ENCODE measurements around the gene GNS. TPM values are rescaled to one million over a fixed set of nuclear protein-coding genes. Genes with fewer than 3 reads are reported as not detected.

Gene GNS
- polyA plus RNA-seq, 1 donor from 2014 or later: 39.0 TPM

DNA sequence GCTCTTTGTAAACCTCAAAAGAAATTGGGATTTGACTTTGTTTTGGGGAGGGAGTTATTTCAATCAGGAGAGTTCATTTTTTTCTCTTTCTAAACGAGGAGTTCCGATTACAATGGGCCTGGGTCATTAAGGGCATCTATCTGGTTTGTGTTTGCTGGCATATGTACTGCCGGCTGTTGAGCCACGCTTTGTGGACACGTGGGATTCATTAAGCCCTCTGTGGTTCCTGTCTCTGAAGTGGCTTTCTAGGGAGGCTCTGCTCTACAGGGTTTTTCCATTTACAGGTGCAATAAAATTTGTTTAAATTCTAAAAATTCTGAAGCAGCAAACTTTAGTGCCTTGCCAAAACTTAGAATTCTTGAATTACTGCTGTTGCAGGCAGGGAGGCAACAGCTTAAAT is 57.9 kb downstream of the GNS start:
- Histone ChIP-seq H3K4me3 (ENCODE audit: low read length) (no peak overlapping the region), H3K79me2 (replicated peaks; ENCODE audit: insufficient read depth, low read length) (no peaks in the 10 kb centered on the region), H3K9me2 (ENCODE audit: insufficient read depth, low read length) (no peaks in the 10 kb centered on the region), H3K27me3 (ENCODE audit: insufficient read depth, low read depth, low read length) (no peaks in the 10 kb centered on the region), H2AFZ (ENCODE audit: low read depth, low read length) (no peak overlapping the region), H3K9me3 (ENCODE audit: low read length) (no peaks in the 10 kb centered on the region), H3K36me3 (ENCODE audit: insufficient read depth, low read length) (no peaks in the 10 kb centered on the region), H3K9ac (ENCODE audit: low read length) (no peak overlapping the region), H3F3A (ENCODE audit: insufficient read depth, low read length, poor library complexity, severe bottlenecking) (no peaks in the 10 kb centered on the region), H3K4me2 (ENCODE audit: low read length) (no peak overlapping the region), H3K27ac (ENCODE audit: low read length) (no peak overlapping the region), H4K20me1 (ENCODE audit: insufficient read depth) (no peaks in the 10 kb centered on the region)
- TF ChIP-seq TAF1 (IDR thresholded peaks at IDR 0.05; ENCODE audit: low read depth) (no peak), POLR2AphosphoS5 (IDR thresholded peaks at IDR 0.05) (no peak)

- Histone ChIP-seq H3K9me3 (ENCODE audit: low read length) (no peaks in the 10 kb centered on the region), H3K4me2 (ENCODE audit: low read length) (no peak overlapping the region), H3K9ac (ENCODE audit: low read length) (no peak overlapping the region), H3K4me3 (ENCODE audit: low read length) (no peak overlapping the region), H3K27ac (ENCODE audit: low read length) (no peak overlapping the region), H3K27me3 (ENCODE audit: insufficient read depth, low read depth, low read length) (no peaks in the 10 kb centered on the region), H3F3A (ENCODE audit: insufficient read depth, low read length, poor library complexity, severe bottlenecking) (no peaks in the 10 kb centered on the region), H2AFZ (ENCODE audit: low read depth, low read length) (no peak overlapping the region), H4K20me1 (ENCODE audit: insufficient read depth) (no peaks in the 10 kb centered on the region), H3K79me2 (replicated peaks; ENCODE audit: insufficient read depth, low read length) (no peaks in the 10 kb centered on the region), H3K36me3 (ENCODE audit: insufficient read depth, low read length) (no peaks in the 10 kb centered on the region), H3K9me2 (ENCODE audit: insufficient read depth, low read length) (no peaks in the 10 kb centered on the region)
- TF ChIP-seq RAD21 (conservative IDR thresholded peaks at IDR 0.05): no peak
- no peak for TF ChIP-seq CTCF (IDR thresholded peaks at IDR 0.05; ENCODE audit: poor library complexity, severe bottlenecking)
- TF ChIP-seq, protein P1, sequence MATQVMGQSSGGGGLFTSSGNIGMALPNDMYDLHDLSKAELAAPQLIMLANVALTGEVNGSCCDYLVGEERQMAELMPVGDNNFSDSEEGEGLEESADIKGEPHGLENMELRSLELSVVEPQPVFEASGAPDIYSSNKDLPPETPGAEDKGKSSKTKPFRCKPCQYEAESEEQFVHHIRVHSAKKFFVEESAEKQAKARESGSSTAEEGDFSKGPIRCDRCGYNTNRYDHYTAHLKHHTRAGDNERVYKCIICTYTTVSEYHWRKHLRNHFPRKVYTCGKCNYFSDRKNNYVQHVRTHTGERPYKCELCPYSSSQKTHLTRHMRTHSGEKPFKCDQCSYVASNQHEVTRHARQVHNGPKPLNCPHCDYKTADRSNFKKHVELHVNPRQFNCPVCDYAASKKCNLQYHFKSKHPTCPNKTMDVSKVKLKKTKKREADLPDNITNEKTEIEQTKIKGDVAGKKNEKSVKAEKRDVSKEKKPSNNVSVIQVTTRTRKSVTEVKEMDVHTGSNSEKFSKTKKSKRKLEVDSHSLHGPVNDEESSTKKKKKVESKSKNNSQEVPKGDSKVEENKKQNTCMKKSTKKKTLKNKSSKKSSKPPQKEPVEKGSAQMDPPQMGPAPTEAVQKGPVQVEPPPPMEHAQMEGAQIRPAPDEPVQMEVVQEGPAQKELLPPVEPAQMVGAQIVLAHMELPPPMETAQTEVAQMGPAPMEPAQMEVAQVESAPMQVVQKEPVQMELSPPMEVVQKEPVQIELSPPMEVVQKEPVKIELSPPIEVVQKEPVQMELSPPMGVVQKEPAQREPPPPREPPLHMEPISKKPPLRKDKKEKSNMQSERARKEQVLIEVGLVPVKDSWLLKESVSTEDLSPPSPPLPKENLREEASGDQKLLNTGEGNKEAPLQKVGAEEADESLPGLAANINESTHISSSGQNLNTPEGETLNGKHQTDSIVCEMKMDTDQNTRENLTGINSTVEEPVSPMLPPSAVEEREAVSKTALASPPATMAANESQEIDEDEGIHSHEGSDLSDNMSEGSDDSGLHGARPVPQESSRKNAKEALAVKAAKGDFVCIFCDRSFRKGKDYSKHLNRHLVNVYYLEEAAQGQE (IDR thresholded peaks at IDR 0.05; ENCODE audit: borderline replicate concordance): no peak
- TF ChIP-seq SMC3 (conservative IDR thresholded peaks at IDR 0.05; ENCODE audit: poor library complexity): no peak
- no peak for TF ChIP-seq EP300 (conservative IDR thresholded peaks at IDR 0.05; ENCODE audit: poor library complexity, severe bottlenecking)
- no peak for TF ChIP-seq EZH2 (IDR thresholded peaks at IDR 0.05; ENCODE audit: borderline replicate concordance, insufficient read depth, low read length, poor library complexity, severe bottlenecking)
Measured at GRCh38 chr12:64700532-64700931, 58.7 kb downstream of the GNS start.

DNA sequence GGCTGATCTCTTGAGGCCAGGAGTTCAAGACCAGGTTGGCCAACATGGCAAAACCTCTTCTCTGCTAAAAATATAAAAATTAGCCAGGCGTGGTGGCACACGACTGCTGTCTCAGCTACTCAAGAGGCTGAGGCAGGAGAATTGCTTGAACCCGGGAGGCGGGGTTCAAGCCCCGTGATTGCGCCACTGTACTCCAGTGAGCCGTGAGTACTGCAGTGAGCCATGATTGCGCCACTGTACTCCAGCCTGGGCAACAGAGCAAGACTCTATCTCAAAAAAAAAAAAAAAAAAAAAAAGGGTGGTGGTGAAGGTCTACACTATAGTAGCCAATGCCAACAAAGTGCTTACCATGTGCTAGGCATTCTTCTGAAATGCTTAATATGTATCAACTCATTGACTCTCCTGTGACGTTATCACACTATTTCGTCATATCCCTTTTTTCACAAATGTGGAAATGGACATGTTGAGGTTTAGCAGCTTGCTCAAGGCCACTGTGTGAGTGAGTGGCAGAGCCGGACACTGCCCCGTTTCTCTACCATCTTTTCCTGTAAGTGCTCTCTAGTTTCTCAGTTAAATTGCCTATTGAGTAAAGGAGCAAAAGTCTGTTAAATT is 59.6 kb downstream of the GNS start:
- Histone ChIP-seq H3K79me2 (replicated peaks; ENCODE audit: insufficient read depth, low read length) (no peaks in the 10 kb centered on the region), H3K27ac (ENCODE audit: low read length) (no peak overlapping the region), H3K4me3 (ENCODE audit: low read length) (no peak overlapping the region), H3K4me2 (ENCODE audit: low read length) (no peak overlapping the region), H3K27me3 (ENCODE audit: insufficient read depth, low read depth, low read length) (no peaks in the 10 kb centered on the region), H3K9me3 (ENCODE audit: low read length) (no peaks in the 10 kb centered on the region), H3K36me3 (ENCODE audit: insufficient read depth, low read length) (no peaks in the 10 kb centered on the region), H3K9me2 (ENCODE audit: insufficient read depth, low read length) (no peaks in the 10 kb centered on the region), H3F3A (ENCODE audit: insufficient read depth, low read length, poor library complexity, severe bottlenecking) (no peaks in the 10 kb centered on the region), H3K9ac (ENCODE audit: low read length) (no peak overlapping the region), H4K20me1 (ENCODE audit: insufficient read depth) (no peaks in the 10 kb centered on the region), H2AFZ (ENCODE audit: low read depth, low read length) (no peak overlapping the region)
- TF ChIP-seq CTCF (IDR thresholded peaks at IDR 0.05; ENCODE audit: poor library complexity, severe bottlenecking): no peak
- no peak for TF ChIP-seq MXI1 (conservative IDR thresholded peaks at IDR 0.05; ENCODE audit: poor library complexity, severe bottlenecking)
- no peak for TF ChIP-seq RAD21 (conservative IDR thresholded peaks at IDR 0.05)
- TF ChIP-seq POLR2AphosphoS5 (IDR thresholded peaks at IDR 0.05): no peak
- TF ChIP-seq TAF1 (IDR thresholded peaks at IDR 0.05; ENCODE audit: low read depth): no peak
- TF ChIP-seq EZH2 (IDR thresholded peaks at IDR 0.05; ENCODE audit: borderline replicate concordance, insufficient read depth, low read length, poor library complexity, severe bottlenecking): no peak
- TF ChIP-seq, protein P1 (IDR thresholded peaks at IDR 0.05; ENCODE audit: borderline replicate concordance): no peak
- TF ChIP-seq EP300 (conservative IDR thresholded peaks at IDR 0.05; ENCODE audit: poor library complexity, severe bottlenecking): no peak
- no peak for TF ChIP-seq SMC3 (conservative IDR thresholded peaks at IDR 0.05; ENCODE audit: poor library complexity)
